WTC11 (cell line): ENCODE results near the gene STARD7.

ENCODE experiments used
- ATF1 ChIP-seq: sonication (generic); formaldehyde crosslinking; IDR thresholded peaks from 2 replicates; pipeline ENCODE4 v1.8.1; 2023; ENCODE audit warnings: mild to moderate bottlenecking, moderate library complexity, missing genetic modification reagents
- CREB1 ChIP-seq: sonication (generic); formaldehyde crosslinking; IDR thresholded peaks from 2 replicates; pipeline ENCODE4 v1.8.0; 2023; ENCODE audit warnings: mild to moderate bottlenecking, missing genetic modification reagents
- MXD4 ChIP-seq: fragments of 250-450 bp; sonication (Bioruptor Pico); IDR thresholded peaks from 2 replicates; pipeline ENCODE4 v1.8.0; 2021; ENCODE audit warnings: mild to moderate bottlenecking, moderate library complexity, borderline replicate concordance
- RELA ChIP-seq: sonication (generic); formaldehyde crosslinking; IDR thresholded peaks from 2 replicates; pipeline ENCODE4 v1.8.1; 2022; ENCODE audit warnings: missing genetic modification reagents, mild to moderate bottlenecking, borderline replicate concordance
- ZNF121 ChIP-seq: sonication (generic); formaldehyde crosslinking; IDR thresholded peaks from 2 replicates; pipeline ENCODE4 v1.8.0; 2023; ENCODE audit warnings: missing genetic modification reagents
- ZNF232 ChIP-seq: sonication (generic); formaldehyde crosslinking; IDR thresholded peaks from 2 replicates; pipeline ENCODE4 v1.8.0; 2022; ENCODE audit warnings: mild to moderate bottlenecking, missing genetic modification reagents
- TF ChIP-seq, protein P1 (sequence below): fragments of 200-600 bp; IDR thresholded peaks from 2 replicates; pipeline ENCODE4 v1.8.0; 2022; ENCODE audit warnings: antibody characterized with exemption
- TF ChIP-seq, protein P2 (sequence below): sonication (generic); formaldehyde crosslinking; IDR thresholded peaks from 2 replicates; pipeline ENCODE4 v1.8.0; 2022; ENCODE audit warnings: mild to moderate bottlenecking, missing genetic modification reagents

DNA sequence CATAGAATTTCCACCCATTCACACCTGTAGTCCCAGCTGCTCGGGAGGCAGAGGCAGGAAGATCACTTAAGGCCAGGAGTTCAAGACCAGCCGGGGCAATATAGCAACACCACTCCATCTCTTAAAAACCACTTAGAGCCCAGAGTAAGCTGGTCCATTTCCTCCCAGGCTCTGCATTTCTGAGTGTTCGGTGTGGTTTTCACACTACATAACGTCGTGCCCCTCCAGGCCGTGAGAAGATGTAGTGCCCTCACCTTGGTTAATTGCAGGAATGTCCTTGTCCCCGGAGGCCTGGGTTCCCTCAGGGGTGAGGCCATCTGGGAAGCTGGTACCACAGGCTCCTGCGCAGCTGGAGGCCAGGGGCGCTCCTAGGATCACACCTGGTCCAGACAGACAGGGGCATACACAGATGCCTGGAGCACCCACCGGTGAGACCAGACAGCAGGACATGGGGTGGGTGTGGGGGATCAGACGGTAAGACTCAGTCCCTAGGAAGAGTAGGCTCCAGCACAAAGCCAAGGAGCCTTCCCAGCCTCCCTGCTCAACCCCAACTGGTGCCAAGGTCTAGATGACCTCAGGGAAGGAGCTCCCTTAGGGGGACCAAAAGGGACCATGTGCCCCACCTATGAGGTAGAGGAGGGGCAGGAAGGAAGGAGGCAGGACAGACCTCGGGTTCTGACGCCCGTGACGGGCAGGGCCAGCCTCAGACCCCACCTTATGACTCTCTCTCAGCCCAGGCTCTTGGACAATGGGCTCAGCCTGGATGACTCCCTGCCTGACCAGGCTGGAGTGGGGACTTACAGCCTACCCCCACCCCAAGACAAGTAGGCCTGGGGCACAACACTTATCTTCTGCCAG lies 71.1 kb downstream of the STARD7 start:
- TF ChIP-seq CREB1 (CRISPR knock-in tag), result no peak
- TF ChIP-seq MXD4 (CRISPR knock-in tag), result no peak
- TF ChIP-seq RELA (CRISPR knock-in tag), result no peak
- TF ChIP-seq ZNF121 (CRISPR knock-in tag), result no peak
- TF ChIP-seq, protein P1, sequence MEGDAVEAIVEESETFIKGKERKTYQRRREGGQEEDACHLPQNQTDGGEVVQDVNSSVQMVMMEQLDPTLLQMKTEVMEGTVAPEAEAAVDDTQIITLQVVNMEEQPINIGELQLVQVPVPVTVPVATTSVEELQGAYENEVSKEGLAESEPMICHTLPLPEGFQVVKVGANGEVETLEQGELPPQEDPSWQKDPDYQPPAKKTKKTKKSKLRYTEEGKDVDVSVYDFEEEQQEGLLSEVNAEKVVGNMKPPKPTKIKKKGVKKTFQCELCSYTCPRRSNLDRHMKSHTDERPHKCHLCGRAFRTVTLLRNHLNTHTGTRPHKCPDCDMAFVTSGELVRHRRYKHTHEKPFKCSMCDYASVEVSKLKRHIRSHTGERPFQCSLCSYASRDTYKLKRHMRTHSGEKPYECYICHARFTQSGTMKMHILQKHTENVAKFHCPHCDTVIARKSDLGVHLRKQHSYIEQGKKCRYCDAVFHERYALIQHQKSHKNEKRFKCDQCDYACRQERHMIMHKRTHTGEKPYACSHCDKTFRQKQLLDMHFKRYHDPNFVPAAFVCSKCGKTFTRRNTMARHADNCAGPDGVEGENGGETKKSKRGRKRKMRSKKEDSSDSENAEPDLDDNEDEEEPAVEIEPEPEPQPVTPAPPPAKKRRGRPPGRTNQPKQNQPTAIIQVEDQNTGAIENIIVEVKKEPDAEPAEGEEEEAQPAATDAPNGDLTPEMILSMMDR, result no peak
- TF ChIP-seq, protein P2, sequence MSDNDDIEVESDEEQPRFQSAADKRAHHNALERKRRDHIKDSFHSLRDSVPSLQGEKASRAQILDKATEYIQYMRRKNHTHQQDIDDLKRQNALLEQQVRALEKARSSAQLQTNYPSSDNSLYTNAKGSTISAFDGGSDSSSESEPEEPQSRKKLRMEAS (CRISPR knock-in tag), result no peak
- no peak for TF ChIP-seq ZNF232
- no peak for TF ChIP-seq ATF1 (CRISPR knock-in tag)
